ENCODE data around the gene TOR1AIP2. TPM values are rescaled to one million over a fixed set of nuclear protein-coding genes. Genes with fewer than 3 reads are reported as not detected.

TOR1AIP2 gene
- total and polyA plus RNA-seq, 10 donors: 4.6 to 77.4 (median 58.1) TPM

DNA sequence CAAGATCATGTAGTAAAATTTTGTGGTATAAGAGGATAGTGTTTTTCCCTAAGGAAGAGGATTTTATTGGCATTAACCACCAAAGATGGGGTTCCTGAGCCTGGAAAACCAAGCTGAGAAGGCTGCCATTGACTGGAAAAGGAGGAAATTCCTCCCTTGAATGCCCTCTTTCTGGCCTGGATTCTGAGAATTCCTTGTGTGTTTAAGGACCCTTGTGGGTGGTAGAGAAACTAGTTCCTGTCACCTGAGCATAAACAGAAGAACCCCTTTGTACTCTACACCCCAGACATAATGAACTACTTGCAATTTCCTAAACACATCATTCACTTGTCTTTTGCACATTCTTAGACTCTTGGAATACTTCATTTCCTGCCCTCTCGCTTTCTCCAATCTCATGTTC is 43.9 kb upstream of the TOR1AIP2 start:
- intact Hi-C loops (cut with DNase I; ENCODE audit: low total_unique reads): no loop called here
- Histone ChIP-seq H3K36me3 (peaks cover 0 to 62% (median 33%) of the 10 kb centered on the region in 6 donors), H3K4me1 (no peaks in the 10 kb centered on the region), H3K9me3 (no peaks in the 10 kb centered on the region), H3K27me3 (replicated peaks in 1 of 7) (no peaks in the 10 kb centered on the region), H3K27ac (no peak overlapping the region), H3K4me3 (no peak overlapping the region)
- 85 to 93% (median 90%) methylated on average over 1 of the region's 1 CpG for WGBS, 5 donors
- TF ChIP-seq, protein P1, sequence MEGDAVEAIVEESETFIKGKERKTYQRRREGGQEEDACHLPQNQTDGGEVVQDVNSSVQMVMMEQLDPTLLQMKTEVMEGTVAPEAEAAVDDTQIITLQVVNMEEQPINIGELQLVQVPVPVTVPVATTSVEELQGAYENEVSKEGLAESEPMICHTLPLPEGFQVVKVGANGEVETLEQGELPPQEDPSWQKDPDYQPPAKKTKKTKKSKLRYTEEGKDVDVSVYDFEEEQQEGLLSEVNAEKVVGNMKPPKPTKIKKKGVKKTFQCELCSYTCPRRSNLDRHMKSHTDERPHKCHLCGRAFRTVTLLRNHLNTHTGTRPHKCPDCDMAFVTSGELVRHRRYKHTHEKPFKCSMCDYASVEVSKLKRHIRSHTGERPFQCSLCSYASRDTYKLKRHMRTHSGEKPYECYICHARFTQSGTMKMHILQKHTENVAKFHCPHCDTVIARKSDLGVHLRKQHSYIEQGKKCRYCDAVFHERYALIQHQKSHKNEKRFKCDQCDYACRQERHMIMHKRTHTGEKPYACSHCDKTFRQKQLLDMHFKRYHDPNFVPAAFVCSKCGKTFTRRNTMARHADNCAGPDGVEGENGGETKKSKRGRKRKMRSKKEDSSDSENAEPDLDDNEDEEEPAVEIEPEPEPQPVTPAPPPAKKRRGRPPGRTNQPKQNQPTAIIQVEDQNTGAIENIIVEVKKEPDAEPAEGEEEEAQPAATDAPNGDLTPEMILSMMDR (IDR thresholded peaks at IDR 0.05 in 8 of 11, conservative IDR thresholded peaks at IDR 0.05 in 3 of 11): no peak
- TF ChIP-seq POLR2A (IDR thresholded peaks at IDR 0.05) (no peak), POLR2AphosphoS5 (IDR thresholded peaks at IDR 0.05) (no peak)
- no peak for DNase-seq

DNA sequence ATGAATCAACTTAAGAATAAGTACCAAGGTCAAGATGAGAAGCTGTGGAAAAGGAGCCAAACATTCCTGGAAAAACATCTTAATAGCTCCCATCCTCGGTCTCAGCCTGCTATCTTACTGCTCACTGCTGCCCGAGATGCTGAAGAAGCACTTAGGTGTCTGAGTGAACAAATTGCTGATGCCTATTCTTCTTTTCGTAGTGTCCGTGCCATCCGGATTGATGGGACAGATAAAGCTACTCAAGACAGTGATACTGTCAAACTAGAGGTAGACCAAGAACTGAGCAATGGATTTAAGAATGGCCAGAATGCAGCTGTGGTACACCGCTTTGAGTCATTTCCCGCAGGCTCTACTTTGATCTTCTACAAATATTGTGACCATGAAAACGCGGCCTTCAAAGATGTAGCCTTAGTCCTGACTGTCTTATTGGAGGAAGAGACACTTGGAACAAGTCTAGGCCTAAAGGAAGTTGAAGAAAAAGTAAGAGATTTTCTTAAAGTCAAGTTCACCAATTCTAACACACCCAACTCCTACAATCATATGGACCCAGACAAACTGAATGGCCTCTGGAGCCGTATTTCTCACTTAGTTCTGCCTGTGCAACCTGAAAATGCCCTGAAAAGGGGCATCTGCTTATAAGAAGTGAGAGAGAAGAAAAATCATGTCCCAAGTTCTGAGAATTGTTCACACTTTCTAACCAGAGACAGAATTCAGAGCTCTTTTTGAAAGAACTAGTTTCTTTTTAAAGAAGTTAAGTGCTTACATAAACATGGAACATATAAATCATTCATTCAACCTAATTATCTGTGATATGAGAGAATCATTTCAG is 40.2 kb upstream of the TOR1AIP2 start:
- H3K4me1 ChIP-seq: no peaks in the 10 kb centered on the region
- DNase-seq: no peak
- intact Hi-C loops (cut with DNase I; ENCODE audit: low total_unique reads): no loop called here
- H3K36me3 ChIP-seq: peaks cover 0 to 99% (median 67%) of the 10 kb centered on the region in 6 donors
- H3K27me3 ChIP-seq (replicated peaks in 1 of 7): no peaks in the 10 kb centered on the region
- WGBS, 5 donors: 82 to 85% (median 84%) methylated on average over 10 of the region's 10 CpGs
- no peak overlapping the region for H3K4me3 ChIP-seq
- H3K9me3 ChIP-seq: no peaks in the 10 kb centered on the region
- no peak overlapping the region for H3K27ac ChIP-seq
- TF ChIP-seq POLR2A (IDR thresholded peaks at IDR 0.05): no peak
- no peak for TF ChIP-seq POLR2AphosphoS5 (IDR thresholded peaks at IDR 0.05)
- TF ChIP-seq, protein P1 (IDR thresholded peaks at IDR 0.05 in 8 of 11, conservative IDR thresholded peaks at IDR 0.05 in 3 of 11): no peak

DNA sequence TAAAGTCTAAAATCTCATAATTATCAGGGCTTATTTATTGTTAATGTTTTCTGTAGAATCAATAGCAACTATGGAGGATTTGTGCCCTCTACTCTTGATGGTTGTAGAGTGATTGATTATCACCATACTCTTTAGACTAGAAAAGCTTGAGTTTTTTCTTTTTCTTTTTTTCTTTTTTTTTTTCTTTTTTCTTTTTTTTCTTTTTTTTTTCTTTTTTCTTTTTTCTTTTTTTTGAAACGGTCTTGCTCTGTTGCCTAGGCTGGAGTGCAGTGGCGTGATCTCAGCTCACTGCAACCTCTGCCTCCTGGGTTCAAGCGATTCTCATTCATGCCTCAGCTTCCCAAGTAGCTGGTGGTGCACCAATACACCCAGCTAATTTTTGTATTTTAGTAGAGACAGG is 34.2 kb upstream of the TOR1AIP2 start:
- intact Hi-C loops (cut with DNase I; ENCODE audit: low total_unique reads): no loop called here
- Histone ChIP-seq H3K27me3 (replicated peaks in 1 of 7) (no peaks in the 10 kb centered on the region), H3K27ac (no peak overlapping the region), H3K4me3 (no peak overlapping the region), H3K9me3 (no peaks in the 10 kb centered on the region), H3K36me3 (peaks cover 0 to 100% (median 79%) of the 10 kb centered on the region in 6 donors), H3K4me1 (no peaks in the 10 kb centered on the region)
- WGBS, 5 donors: 95 to 100% (median 97%) methylated on average over 3 of the region's 3 CpGs
- no peak for DNase-seq
- TF ChIP-seq, protein P1 (IDR thresholded peaks at IDR 0.05 in 8 of 11, conservative IDR thresholded peaks at IDR 0.05 in 3 of 11): no peak
- TF ChIP-seq POLR2AphosphoS5 (IDR thresholded peaks at IDR 0.05): no peak
- no peak for TF ChIP-seq POLR2A (IDR thresholded peaks at IDR 0.05)

DNA sequence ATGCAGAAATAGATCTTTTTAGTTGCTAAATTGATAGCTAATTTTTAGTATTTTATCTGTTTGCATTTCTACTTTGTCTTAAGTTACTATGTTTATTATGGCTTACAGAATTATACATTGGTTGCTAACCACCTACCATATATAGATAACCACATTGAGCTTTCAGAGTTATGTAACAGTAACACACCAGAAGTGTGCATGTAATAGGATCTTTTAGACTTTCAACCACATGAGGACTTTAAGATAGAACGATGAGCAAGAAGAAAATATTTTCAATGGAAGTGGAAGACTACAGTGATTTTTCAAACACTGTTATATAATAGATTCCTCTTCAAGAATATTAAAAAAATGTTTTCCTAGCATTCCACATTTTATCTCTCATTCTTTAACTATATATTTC is 33.3 kb upstream of the TOR1AIP2 start:
- Histone ChIP-seq H3K4me1 (no peaks in the 10 kb centered on the region), H3K27me3 (replicated peaks in 1 of 7) (no peaks in the 10 kb centered on the region), H3K27ac (no peak overlapping the region), H3K9me3 (no peaks in the 10 kb centered on the region), H3K4me3 (no peak overlapping the region), H3K36me3 (peaks cover 0 to 100% (median 76%) of the 10 kb centered on the region in 6 donors)
- 54 to 71% (median 62%) methylated on average over 1 of the region's 1 CpG for WGBS, 5 donors
- intact Hi-C loops (cut with DNase I; ENCODE audit: low total_unique reads): no loop called here
- no peak for DNase-seq
- TF ChIP-seq POLR2A (IDR thresholded peaks at IDR 0.05) (no peak), POLR2AphosphoS5 (IDR thresholded peaks at IDR 0.05) (no peak)
- TF ChIP-seq, protein P1 (IDR thresholded peaks at IDR 0.05 in 8 of 11, conservative IDR thresholded peaks at IDR 0.05 in 3 of 11): no peak

Data from spleen (tissue), 11 donors.